Femur (tissue), 1 donor: ENCODE measurements around the gene DCAF11.

Experiments used
- DNase-seq: peaks from one replicate; pipeline ENCODE4 v3.0.0-alpha.2; 2017

The DCAF11 gene

DNA sequence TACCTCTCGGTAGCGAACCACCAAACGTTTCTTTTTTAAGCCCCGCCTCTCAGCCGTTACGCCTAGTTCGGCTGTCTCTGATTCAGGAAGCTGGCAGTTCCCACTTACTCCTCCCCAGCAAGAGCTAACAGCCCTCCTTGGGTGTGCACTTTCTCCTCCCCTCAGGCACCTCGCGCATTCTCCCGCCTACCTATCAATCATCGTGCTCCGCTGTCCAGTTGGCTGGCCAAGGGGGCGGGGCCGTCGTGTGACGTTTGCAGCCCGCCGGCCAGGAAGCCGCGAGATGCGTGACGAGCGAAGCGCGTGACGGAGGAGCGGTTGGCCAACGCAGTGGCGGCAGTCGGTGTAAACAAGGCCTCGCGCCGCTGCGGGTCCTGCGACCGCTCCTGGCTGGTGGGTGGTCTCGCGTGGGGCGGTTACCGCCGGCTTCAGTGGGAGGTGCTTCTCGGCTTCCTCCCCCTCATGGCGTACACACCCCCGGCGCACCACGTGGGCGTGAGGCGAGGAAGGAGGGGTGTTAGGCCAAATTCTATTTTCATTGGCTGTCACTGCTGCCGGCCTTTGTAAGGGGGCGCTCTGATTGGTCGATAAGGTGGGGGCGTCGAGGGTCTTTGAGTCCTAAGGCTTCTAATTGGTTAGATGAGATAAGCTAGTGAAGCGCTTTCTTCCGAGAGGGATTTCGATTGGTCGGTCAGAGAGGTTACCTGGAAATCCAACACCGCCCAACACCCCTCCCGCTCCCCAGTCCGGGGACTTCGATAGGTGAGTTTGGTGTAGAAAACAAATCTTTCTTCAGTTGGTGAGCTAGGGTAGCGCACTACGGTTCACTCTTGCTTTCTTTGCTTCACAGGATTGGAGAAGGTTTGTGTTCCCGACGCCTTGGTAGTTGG is at the start of gene DCAF11, which contains the start of gene NRL:
Gene DCAF11 (plus strand): TSS at position 246 of the 890 bp plus-strand sequence. CDS start 818 bp downstream, outside the sequence.
Gene NRL (minus strand): TSS at position 418 of the 890 bp plus-strand sequence. CDS start 32,101 bp downstream, outside the sequence.
- DNase-seq: peak; percentile 99

GRCh38 chr14:24064856-24065255 is 49.7 kb upstream of the DCAF11 start:
- DNase-seq: no peak

GRCh38 chr14:24065408-24065807 is 49.2 kb upstream of the DCAF11 start:
- DNase-seq: no peak

DNA sequence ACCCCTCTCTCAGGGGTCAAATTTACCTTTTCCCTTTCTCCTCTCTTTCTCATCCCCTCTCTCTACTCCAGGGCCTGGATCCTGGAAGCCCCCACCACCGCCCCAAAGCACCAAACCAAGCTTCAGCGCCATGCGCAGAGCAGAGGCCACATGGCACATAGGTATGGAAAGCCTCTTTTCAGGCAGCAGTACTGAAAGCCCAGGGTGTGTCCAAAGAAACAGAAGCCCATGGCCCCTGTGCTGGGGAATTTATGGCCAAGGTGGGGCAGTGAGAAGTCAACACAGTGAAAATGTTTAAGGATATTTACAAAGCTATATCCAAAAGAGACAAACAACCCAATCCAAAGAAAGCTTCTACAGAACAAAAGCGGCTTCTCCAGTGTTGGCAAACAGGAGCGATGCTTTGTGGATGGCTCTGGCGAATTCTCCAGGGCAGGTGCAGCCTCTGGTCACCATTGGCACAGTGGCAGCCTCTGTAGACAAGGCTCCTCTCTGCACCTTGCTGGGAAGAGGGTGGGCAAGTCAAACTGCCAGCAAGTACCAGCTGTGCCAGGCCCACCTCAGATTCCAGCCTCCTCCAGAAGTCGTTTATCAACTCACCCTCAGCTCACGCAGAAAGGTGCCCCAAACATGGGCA is 48.0 kb upstream of the DCAF11 start:
- no peak for DNase-seq

DNA sequence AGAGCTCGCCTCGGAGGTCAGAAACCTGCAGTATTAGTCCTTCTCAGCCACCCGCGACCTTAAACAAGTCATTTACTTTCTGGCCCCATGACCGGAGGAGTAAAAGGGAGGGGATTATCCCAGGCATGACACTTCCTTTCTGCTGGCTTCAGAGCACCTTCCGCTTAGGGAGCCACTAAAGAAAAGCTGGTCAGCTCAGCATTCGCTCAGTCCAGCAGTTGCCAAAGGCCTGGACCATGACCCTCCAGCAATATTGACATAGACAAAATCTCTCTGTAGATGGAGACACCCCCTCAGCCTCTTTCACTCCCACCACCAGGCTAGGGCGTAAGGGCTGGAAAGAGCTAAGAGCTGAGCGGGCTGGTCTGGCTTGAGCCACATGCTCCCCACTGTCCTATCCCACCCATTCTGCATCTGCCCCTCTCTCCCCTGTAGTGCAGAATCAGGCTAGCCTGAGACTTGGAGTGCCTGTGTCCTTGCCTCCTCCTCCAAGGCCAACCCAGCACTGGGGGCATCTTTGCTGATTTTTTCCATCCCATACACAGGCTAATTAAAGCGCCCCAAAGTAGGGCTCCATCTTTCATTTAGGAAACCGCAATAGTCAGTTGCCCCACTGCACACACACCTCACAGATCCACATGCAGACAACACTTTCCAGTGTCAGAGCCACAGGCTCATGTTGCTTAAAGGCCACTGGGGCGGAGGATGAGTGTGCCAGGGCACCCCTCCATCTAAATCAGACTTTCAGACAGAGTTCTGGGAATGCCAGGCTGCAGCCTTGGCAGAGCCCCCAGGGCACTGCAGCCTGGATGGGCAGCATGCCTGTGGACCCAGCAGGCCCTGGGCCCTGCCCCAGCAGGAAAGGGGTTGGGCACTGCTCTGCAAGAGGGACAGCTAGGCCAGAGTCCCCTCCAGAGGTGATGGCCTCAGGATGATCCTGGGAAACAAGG is 47.2 kb upstream of the DCAF11 start:
- no peak for DNase-seq

- no peak for DNase-seq
Measured at GRCh38 chr14:24068711-24069410, 45.7 kb upstream of the DCAF11 start.

- DNase-seq: no peak
Measured at GRCh38 chr14:24069411-24069735, 45.2 kb upstream of the DCAF11 start.

DNA sequence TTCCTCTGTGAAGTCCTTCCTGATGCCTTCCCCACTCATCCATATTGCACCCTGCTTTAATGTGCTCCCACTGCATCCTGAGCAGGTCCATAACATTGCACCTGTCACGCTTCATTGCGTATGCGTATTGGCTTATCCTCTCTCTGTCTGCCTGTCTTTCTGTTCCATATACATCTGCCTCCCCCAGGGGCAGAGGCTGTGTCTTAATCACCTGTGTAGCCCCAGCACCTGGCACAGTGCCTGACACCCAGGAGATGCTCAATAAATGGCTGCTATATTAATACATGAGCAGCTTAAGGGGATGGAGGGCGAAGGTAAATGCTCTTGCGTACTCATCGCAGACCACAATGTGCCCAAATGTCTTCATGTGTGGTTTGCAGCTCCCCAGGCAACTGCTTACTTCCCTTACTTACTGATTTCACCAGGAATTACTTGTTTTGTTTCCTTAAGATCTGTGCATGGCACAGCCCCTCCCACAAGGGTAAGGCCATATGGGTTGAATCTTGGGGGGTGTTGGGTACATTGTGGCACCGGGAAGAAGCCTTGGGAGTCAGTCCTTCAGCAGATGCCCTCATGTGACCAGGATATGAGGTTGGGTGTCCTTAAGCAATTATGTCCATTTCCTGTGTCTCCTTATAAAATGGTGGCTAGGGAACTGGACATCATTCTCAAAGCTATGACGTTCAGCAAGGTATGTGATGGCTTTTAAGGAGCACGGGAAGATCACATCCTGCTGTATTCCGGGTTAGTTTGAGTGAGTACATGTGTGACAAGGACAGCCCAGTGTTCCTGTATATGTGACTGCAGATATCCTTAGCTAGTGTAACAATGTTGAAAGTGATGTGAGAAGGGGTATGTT is 44.1 kb upstream of the DCAF11 start:
- no peak for DNase-seq

GRCh38 chr14:24071144-24071697 is 43.4 kb upstream of the DCAF11 start, which contains the start of gene CPNE6:
Gene CPNE6, plus strand, starts transcription at chr14:24071562. Its CDS starts 1,375 bp downstream, at chr14:24072937.
- DNase-seq: no peak

GRCh38 chr14:24071836-24072430 is 42.6 kb upstream of the DCAF11 start:
- DNase-seq: no peak

GRCh38 chr14:24072436-24072835 is 42.1 kb upstream of the DCAF11 start:
- DNase-seq: no peak

GRCh38 chr14:24072881-24073877 is 41.4 kb upstream of the DCAF11 start:
- no peak for DNase-seq

- DNase-seq: no peak
Measured at GRCh38 chr14:24074625-24075484, 39.7 kb upstream of the DCAF11 start.

DNA sequence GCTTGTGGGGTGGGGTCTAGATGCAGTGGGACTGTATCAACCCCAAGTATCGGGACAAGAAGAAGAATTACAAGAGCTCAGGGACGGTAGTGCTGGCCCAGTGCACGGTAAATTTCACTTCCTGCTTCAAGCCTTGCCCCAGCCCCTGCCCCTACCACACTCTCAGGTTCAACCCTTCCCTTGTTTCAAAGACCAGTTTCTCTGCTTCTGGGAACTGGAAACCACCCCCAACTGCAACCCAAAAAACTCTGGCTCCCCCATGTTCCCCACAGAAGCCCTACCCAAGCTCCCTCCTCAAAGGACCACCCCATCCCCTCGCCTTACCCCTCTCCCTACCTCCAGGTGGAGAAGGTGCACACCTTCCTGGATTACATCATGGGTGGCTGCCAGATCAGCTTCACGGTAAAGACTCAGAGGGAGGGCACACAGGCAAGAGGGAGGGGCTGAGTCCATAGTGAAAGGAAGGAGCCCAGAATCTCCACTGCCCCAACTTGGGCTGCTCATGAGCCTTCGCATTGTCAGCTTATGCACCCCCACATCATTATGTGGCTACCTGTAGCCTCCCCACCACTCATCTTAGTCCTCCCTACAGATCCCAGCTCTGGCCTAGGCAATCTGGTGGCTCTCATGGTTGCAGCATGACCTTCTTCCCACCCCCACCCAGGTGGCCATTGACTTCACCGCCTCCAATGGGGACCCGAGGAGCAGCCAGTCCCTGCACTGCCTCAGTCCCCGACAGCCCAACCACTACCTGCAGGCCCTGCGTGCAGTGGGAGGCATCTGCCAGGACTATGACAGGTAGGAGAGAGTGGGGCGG is 38.9 kb upstream of the DCAF11 start:
- DNase-seq: no peak

DNA sequence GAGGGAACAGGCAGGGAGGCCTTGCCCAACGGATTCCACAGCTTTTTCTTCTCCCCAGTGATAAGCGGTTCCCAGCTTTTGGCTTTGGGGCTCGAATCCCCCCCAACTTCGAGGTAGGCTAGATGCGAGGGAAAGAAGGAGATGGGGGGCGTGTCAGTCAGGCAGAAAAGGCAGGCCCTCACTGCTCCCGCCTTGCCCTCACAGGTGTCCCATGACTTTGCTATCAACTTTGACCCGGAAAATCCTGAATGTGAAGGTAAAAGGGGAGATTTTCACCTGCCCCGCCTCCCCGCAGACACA is 38.3 kb upstream of the DCAF11 start:
- no peak for DNase-seq

DNA sequence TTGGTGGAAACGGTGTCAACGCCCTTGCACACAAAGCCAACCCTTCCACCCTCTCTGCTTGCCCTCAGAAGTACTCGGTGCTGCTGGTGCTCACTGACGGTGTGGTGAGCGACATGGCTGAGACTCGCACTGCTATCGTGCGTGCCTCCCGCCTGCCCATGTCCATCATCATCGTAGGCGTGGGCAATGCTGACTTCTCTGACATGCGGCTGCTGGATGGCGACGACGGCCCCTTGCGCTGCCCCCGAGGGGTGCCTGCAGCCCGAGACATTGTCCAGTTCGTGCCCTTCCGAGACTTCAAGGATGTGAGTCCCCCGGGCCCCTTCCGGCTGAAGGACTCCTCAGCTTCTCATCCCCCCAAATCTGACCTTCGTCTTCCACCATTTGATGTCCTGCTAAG is 37.5 kb upstream of the DCAF11 start:
- no peak for DNase-seq

- DNase-seq: no peak
Measured at GRCh38 chr14:24078146-24078545, 36.4 kb upstream of the DCAF11 start.
